ENCODE data around the gene STAG2. TPM values are rescaled to one million over a fixed set of nuclear protein-coding genes. Genes with fewer than 3 reads are reported as not detected.

Gene STAG2
- total and polyA plus RNA-seq, 2 donors (not counting 3 experiments of a cell fraction or from before 2014, with no cell fraction given), result 12.7 to 55.9 TPM

GRCh38 chrX:123924186-123924585 is 37.3 kb upstream of the STAG2 start:
- FAIRE-seq, result no peak
- ChIA-PET POLR2A (no interaction called here), CTCF (no interaction called here)
- Histone ChIP-seq H3K4me3 (replicated peaks in 1 of 3; ENCODE audit: insufficient read depth in 1 of 3, low read depth in 1 of 3, low read length in 3 of 3) (no peak overlapping the region), H2AFZ (ENCODE audit: low read depth, low read length) (no peak overlapping the region), H3K9me1 (replicated peaks; ENCODE audit: control insufficient read depth, extremely low read depth, insufficient read depth, low read length) (no peaks in the 10 kb centered on the region), H3K4me2 (ENCODE audit: insufficient read depth, low read length) (no peak overlapping the region), H3K9ac (replicated peaks; ENCODE audit: extremely low read depth, insufficient read depth, low read length) (no peak overlapping the region), H3K27me3 (ENCODE audit: control insufficient read depth in 2 of 2, insufficient read depth in 2 of 2, low read length in 2 of 2) (no peaks in the 10 kb centered on the region), H3K36me3 (ENCODE audit: control insufficient read depth in 2 of 2, extremely low read depth in 1 of 2, insufficient read depth in 2 of 2, low read length in 2 of 2) (no peaks in the 10 kb centered on the region), H3K79me2 (ENCODE audit: control insufficient read depth, insufficient read depth, low read length) (no peaks in the 10 kb centered on the region), H3K27ac (ENCODE audit: insufficient read depth, low read depth, low read length) (no peak overlapping the region), H3K9me3 (replicated peaks; ENCODE audit: control insufficient read depth, insufficient read depth, low read length) (no peaks in the 10 kb centered on the region), H3K4me1 (ENCODE audit: control insufficient read depth, extremely low read depth, insufficient read depth, low read length) (no peaks in the 10 kb centered on the region), H4K20me1 (replicated peaks; ENCODE audit: control insufficient read depth, extremely low read depth, insufficient read depth, low read length) (no peaks in the 10 kb centered on the region)
- TF ChIP-seq EZH2 (IDR thresholded peaks at IDR 0.05; ENCODE audit: borderline replicate concordance, low read depth, low read length, severe bottlenecking), result no peak
- TF ChIP-seq MYC (IDR thresholded peaks at IDR 0.05; ENCODE audit: low read depth, low read length), result no peak
- TF ChIP-seq MAX (IDR thresholded peaks at IDR 0.05; ENCODE audit: insufficient read depth, insufficient read length), result no peak
- no peak for TF ChIP-seq POLR2AphosphoS5 (IDR thresholded peaks at IDR 0.05; ENCODE audit: insufficient read depth, low read depth, low read length)
- TF ChIP-seq JUN (IDR thresholded peaks at IDR 0.05; ENCODE audit: borderline replicate concordance, insufficient read depth, insufficient read length, low read depth), result no peak
- TF ChIP-seq, protein P1, sequence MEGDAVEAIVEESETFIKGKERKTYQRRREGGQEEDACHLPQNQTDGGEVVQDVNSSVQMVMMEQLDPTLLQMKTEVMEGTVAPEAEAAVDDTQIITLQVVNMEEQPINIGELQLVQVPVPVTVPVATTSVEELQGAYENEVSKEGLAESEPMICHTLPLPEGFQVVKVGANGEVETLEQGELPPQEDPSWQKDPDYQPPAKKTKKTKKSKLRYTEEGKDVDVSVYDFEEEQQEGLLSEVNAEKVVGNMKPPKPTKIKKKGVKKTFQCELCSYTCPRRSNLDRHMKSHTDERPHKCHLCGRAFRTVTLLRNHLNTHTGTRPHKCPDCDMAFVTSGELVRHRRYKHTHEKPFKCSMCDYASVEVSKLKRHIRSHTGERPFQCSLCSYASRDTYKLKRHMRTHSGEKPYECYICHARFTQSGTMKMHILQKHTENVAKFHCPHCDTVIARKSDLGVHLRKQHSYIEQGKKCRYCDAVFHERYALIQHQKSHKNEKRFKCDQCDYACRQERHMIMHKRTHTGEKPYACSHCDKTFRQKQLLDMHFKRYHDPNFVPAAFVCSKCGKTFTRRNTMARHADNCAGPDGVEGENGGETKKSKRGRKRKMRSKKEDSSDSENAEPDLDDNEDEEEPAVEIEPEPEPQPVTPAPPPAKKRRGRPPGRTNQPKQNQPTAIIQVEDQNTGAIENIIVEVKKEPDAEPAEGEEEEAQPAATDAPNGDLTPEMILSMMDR (IDR thresholded peaks at IDR 0.05; ENCODE audit: extremely low read depth in 1 of 2, insufficient read depth in 1 of 2, low read depth in 1 of 2, low read length in 2 of 2), result no peak
- TF ChIP-seq POLR2A (IDR thresholded peaks at IDR 0.05; ENCODE audit: low read depth, low read length), result no peak
- no peak for TF ChIP-seq GATA2 (IDR thresholded peaks at IDR 0.05; ENCODE audit: insufficient read depth, insufficient read length, low read depth, low read length)
- TF ChIP-seq FOS (IDR thresholded peaks at IDR 0.05; ENCODE audit: borderline replicate concordance, insufficient read depth, low read length), result no peak
- DNase-seq (ENCODE audit: low read depth, low spot score), result no peak
- dilution Hi-C loops (cut with MboI; ENCODE audit: extremely low pct_ligation_motif_present, low sequenced_read_pairs), result no loop called here
- no TSS peak for BruUV-seq (replicated peaks)
- intact Hi-C loops (cut with micrococcal nuclease), result no loop called here

All from endothelial cell of umbilical vein (primary cell).